NCI-H2081 (cell line): ENCODE results near the gene MARK1.
"Not testable (repeated sequence)": the region's sequence is repeated elsewhere in the genome, so short reads cannot be mapped to it uniquely, and the experiment has no call there.

ENCODE experiments used
- DNase-seq, 2 experiments: peaks; one replicate each; lab custom pipeline; 2025; lab: John Stamatoyannopoulos, UW

MARK1 gene

GRCh38 chr1:220611100-220611499, 83.2 kb downstream of the MARK1 start:
- not testable (repeated sequence) for DNase-seq

- no peak for DNase-seq
These were observed 88.9 kb downstream of the MARK1 start for GRCh38 chr1:220616836-220617235.

GRCh38 chr1:220628431-220628830, 100.5 kb downstream of the MARK1 start:
- DNase-seq, result no peak

GRCh38 chr1:220631238-220631815, 103.4 kb downstream of the MARK1 start:
- peak in 1 of 2 experiments; percentile 55 for DNase-seq

- DNase-seq, result no peak
These were observed 109.8 kb downstream of the MARK1 start for GRCh38 chr1:220637759-220638158.

- DNase-seq, result no peak
These were observed 114.3 kb downstream of the MARK1 start for GRCh38 chr1:220642285-220642684.

- peak in 1 of 2 experiments; percentile 15 for DNase-seq
These were observed 125.1 kb downstream of the MARK1 start for GRCh38 chr1:220652995-220653394.

- DNase-seq, result no peak
These were observed 127.6 kb downstream of the MARK1 start for GRCh38 chr1:220655509-220655908.

- peak in 1 of 2 experiments; percentile 31 for DNase-seq
These were observed 128.2 kb downstream of the MARK1 start for GRCh38 chr1:220655961-220656740.

- no peak for DNase-seq
These were observed 138.4 kb downstream of the MARK1 start for GRCh38 chr1:220666349-220666748.

GRCh38 chr1:220669005-220669404, 141.1 kb downstream of the MARK1 start:
- DNase-seq, result no peak

GRCh38 chr1:220670365-220670764, 142.4 kb downstream of the MARK1 start:
- DNase-seq, result no peak

- no peak for DNase-seq
These were observed 146.0 kb downstream of the MARK1 start for GRCh38 chr1:220673921-220674320.

GRCh38 chr1:220677251-220677650, 149.3 kb downstream of the MARK1 start:
- DNase-seq, result no peak

- DNase-seq, result peak; percentile 31 to 63
These were observed 152.2 kb downstream of the MARK1 start for GRCh38 chr1:220680085-220680687.

GRCh38 chr1:220681220-220681880, 153.4 kb downstream of the MARK1 start:
- DNase-seq, result no peak

GRCh38 chr1:220682901-220683576, 155.1 kb downstream of the MARK1 start:
- DNase-seq, result no peak

GRCh38 chr1:220683716-220684115, 155.8 kb downstream of the MARK1 start:
- not testable (repeated sequence) for DNase-seq

- DNase-seq, result no peak
These were observed 157.0 kb downstream of the MARK1 start for GRCh38 chr1:220684890-220685289.

GRCh38 chr1:220685879-220686278, 157.9 kb downstream of the MARK1 start:
- DNase-seq, result no peak

GRCh38 chr1:220687809-220688208, 159.9 kb downstream of the MARK1 start:
- no peak for DNase-seq

GRCh38 chr1:220689666-220690065, 161.7 kb downstream of the MARK1 start:
- DNase-seq, result no peak
